GM19324 (cell line): ENCODE data around the gene ATP5MK.
A peak's percentile ranks its signal among the peaks of the same experiment; 100 is the strongest.
"Not testable (repeated sequence)": the region's sequence is repeated elsewhere in the genome, so short reads cannot be mapped to it uniquely, and the experiment has no call there.

ENCODE experiments used
- ATAC-seq: cut with Tn5 transposase; IDR thresholded peaks from one replicate; pipeline ENCODE4 v1.9.1; 2021; ENCODE audit warnings: mild to moderate bottlenecking, moderate library complexity; ENCODE audit not compliant: unreplicated experiment, low FRiP score

ATP5MK gene

DNA sequence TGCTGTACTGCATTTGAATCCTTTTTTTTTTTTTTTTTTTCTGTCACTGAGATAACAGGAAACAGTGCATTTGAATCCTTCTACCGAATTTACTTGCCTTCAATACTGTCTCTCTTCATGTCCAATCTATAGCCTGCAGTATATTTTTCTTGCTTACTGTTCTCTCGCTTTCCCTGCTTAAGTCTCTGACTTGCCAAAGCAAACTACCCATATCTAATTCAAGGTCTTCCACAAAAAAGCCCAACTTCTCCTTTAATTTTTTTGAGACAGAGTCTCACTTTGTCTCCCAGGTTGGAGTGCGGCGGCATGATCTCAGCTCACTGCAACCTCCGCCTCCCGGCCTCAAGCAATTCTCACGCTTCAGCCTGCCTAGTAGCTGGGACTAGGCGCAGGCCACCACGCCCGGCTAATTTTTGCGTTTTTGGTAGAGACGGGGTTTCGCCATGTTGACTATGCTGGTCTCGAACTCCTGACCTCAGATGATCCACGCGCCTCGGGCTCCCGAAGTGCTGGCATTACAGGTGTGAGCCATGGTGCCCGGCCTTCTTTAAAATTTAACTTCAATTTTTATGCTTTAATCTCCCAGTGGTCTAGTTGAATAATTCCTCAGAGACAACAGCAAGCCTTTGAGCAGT lies 1.0 kb upstream of the ATP5MK start:
- ATAC-seq = no peak

DNA sequence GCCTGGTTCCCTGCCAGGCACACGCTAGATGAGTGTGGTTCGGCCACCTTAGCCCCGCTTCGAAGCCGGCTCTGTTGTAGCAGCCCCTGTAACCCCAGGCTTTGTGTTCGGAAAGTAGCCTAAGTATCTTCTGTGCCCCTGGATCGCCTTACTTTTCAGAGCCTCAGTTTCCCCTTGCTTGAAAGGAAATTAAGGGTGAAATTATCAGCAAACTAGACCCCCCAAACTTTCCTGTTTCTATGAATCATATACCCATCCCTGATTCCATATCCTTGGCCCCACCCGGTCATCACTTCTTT lies 463 bp upstream of the ATP5MK start:
- ATAC-seq = no peak

DNA sequence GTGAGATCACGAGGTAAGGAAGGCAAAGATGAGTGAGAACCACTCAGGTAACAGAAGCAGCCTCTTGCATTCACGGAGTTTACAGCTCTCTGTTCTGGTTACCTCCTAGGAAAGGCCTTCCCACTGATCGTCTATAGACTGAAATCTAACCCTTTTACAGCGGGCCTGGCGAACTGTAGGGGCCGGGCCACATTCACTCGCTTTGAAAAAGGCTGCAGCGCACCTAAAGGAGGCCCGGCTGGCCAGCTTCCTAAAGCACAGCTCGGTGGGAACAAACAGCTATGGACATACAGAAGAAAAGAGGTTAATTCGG lies 565 bp downstream of the ATP5MK start:
- no peak for ATAC-seq

DNA sequence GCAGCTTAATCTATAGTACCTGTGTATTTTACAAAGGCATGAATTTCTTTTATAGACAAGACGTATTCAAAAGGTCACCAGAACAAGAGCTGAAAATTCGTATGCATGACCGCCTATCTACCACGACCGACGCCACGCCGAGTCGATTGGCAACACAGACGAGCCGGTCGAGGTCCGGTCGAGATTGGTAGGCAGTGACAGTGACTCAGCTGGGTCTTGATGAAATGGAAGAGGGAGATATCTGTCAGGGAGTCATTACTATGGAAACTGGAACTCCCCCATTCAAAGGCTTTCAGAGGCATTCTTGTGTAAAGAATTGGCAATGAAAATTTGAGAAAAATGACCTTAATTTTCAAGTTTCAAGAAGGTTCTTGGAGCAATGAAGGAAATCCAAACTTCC lies 2.1 kb downstream of the ATP5MK start:
- no peak for ATAC-seq

DNA sequence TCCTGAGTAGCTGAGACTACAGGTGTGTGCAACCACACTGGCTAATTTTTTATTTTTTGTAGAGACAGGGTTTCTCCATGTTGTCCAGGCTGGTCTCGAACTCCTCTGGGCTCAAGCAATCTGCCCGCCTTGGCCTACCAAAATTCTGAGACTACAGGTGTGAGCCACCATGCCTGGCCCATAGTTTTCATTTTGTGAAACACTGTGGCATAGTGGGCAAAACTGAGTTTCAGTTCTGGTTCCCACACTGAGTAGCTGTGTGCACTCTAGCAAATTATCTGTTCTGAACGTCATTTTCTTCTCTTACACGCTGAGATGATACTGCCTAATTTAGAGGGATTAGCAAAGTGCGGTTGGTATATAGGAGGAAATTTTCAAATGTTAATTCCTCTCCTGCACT lies 13.5 kb downstream of the ATP5MK start:
- ATAC-seq = no peak

GRCh38 chr10:103374263-103374662 lies 22.0 kb downstream of the ATP5MK start:
- no peak for ATAC-seq

- ATAC-seq = no peak
Measured at GRCh38 chr10:103373544-103373943, 22.7 kb downstream of the ATP5MK start.

- ATAC-seq = peak; percentile 76
Measured at GRCh38 chr10:103367782-103368518, 28.3 kb downstream of the ATP5MK start, which contains the start of gene TAF5. Gene TAF5, plus strand, starts transcription at chr10:103367976. Its CDS starts 14 bp downstream, at chr10:103367990.

GRCh38 chr10:103367379-103367781 lies 28.9 kb downstream of the ATP5MK start:
- no peak for ATAC-seq

DNA sequence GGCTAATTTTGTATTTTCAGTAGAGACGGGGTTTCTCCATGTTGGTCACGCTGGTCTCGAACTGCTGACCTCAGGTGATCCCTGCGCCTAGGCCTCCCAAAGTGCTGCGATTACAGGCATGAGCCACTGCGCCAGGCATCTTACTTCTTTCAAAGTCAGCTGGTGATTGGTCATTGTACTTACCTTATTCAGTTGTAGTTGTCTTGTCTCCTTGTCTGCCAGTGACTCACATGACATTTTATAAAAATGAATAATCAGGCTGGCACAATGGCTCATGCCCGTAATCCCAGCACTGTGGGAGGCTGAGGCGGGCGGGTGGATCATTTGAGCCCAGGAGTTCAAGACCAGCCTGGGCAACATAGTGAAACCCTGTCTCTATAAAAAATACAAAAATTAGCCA lies 35.5 kb downstream of the ATP5MK start:
- ATAC-seq = not testable (repeated sequence)

GRCh38 chr10:103359493-103359892 lies 36.8 kb downstream of the ATP5MK start:
- ATAC-seq = not testable (repeated sequence)

GRCh38 chr10:103355906-103356599 lies 40.2 kb downstream of the ATP5MK start:
- ATAC-seq = no peak

- not testable (repeated sequence) for ATAC-seq
Measured at GRCh38 chr10:103354567-103354966, 41.7 kb downstream of the ATP5MK start.

- ATAC-seq = no peak
Measured at GRCh38 chr10:103353281-103353680, 43.0 kb downstream of the ATP5MK start.

GRCh38 chr10:103350517-103351260 lies 45.6 kb downstream of the ATP5MK start, which contains the start of gene PCGF6:
Gene PCGF6, minus strand, starts transcription at chr10:103351140. Its CDS starts 74 bp downstream, at chr10:103351066.
- ATAC-seq = peak; percentile 86

DNA sequence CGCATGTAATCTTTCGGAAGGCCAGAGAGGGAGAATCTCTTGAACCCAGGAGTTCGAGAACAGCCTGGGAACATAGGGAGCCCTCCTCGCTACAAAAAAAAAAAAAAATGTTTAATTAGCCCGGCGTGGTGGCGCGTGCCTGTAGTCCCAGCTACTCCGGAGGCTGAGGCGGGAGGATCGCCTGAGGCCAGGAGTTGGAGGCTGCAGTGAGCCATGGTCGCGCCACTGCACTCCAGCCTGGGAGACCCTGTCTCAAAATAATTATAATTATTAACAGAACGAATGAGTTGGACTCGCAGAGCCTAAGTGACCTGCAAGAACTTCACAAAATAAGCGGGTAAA lies 46.1 kb downstream of the ATP5MK start:
- no peak for ATAC-seq
